GM12878 (cell line): ENCODE measurements around the gene IFNA8.

Source experiments
- CEBPB ChIP-seq, 2 experiments: fragments of 150-350 bp in 1 of 2; IDR thresholded peaks; 2 replicates each; pipeline ENCODE4 v1.6.1; 2012 to 2014; ENCODE audit warnings: low read depth in 2 of 2, low read length in 2 of 2, borderline replicate concordance in 1 of 2, inconsistent platforms in 1 of 2
- CREM ChIP-seq: IDR thresholded peaks from 2 replicates; pipeline ENCODE4 v1.6.1; 2014; ENCODE audit warnings: antibody characterized with exemption, low read depth
- EP300 ChIP-seq, 2 experiments: fragments of 150-350 bp in 1 of 2; IDR thresholded peaks; 2 replicates each; pipeline ENCODE4 v1.6.1; 2011 to 2012; ENCODE audit warnings: low read depth in 2 of 2, low read length in 2 of 2, borderline replicate concordance in 1 of 2, improper control_type of control experiment in 1 of 2, inconsistent platforms in 1 of 2; ENCODE audit not compliant: control insufficient read depth in 1 of 2
- FOXM1 ChIP-seq: IDR thresholded peaks from 2 replicates; pipeline ENCODE4 v1.6.1; 2012; ENCODE audit warnings: low read depth, mild to moderate bottlenecking, inconsistent platforms, low read length, moderate library complexity
- GATAD2B ChIP-seq: fragments of 450-650 bp; conservative IDR thresholded peaks from 2 replicates; pipeline ENCODE4 v1.6.1; 2017; ENCODE audit warnings: low read depth, mild to moderate bottlenecking, moderate library complexity
- POLR2A ChIP-seq: IDR thresholded peaks from 2 replicates; pipeline ENCODE4 v1.6.1; 2011; ENCODE audit warnings: low read depth, mild to moderate bottlenecking, low read length
- TARDBP ChIP-seq: IDR thresholded peaks from 2 replicates; pipeline ENCODE4 v1.6.1; 2016; ENCODE audit warnings: borderline replicate concordance
- WRNIP1 ChIP-seq: IDR thresholded peaks from 2 replicates; pipeline ENCODE4 v1.6.1; 2011; ENCODE audit warnings: low read depth, low read length, improper control_type of control experiment, borderline replicate concordance
- ZZZ3 ChIP-seq: IDR thresholded peaks from 2 replicates; pipeline ENCODE4 v1.6.1; 2011; ENCODE audit warnings: low read depth; ENCODE audit not compliant: control insufficient read depth, insufficient read length
- TF ChIP-seq, protein P1 (sequence below), 3 experiments: IDR thresholded peaks in 2 of 3; conservative IDR thresholded peaks in 1 of 3; 2 replicates each; pipeline ENCODE4 v1.5.1; 2011; ENCODE audit warnings: low read depth in 3 of 3, low read length in 3 of 3, mild to moderate bottlenecking in 3 of 3, control low read depth in 2 of 3, moderate library complexity in 2 of 3, inconsistent platforms in 1 of 3, mixed read lengths in 1 of 3; ENCODE audit not compliant: control insufficient read depth in 2 of 3, insufficient read depth in 1 of 3; ENCODE audit errors: extremely low read depth in 1 of 3
- TF ChIP-seq, protein P2 (sequence below): IDR thresholded peaks from 2 replicates; pipeline ENCODE4 v1.6.1; 2011; ENCODE audit warnings: low read depth, low read length, improper control_type of control experiment, borderline replicate concordance
- TF ChIP-seq, protein P3 (sequence below): fragments of 450-650 bp; conservative IDR thresholded peaks from 2 replicates; pipeline ENCODE4 v1.6.1; 2017; ENCODE audit warnings: mild to moderate bottlenecking, moderate library complexity
- TF ChIP-seq, protein P4 (sequence below): fragments of 450-650 bp; IDR thresholded peaks from 2 replicates; pipeline ENCODE4 v1.6.1; 2014; ENCODE audit warnings: mild to moderate bottlenecking
- TF ChIP-seq, protein P5 (sequence below): IDR thresholded peaks from 2 replicates; pipeline ENCODE4 v1.6.1; 2012; ENCODE audit warnings: low read depth, low read length, improper control_type of control experiment

DNA sequence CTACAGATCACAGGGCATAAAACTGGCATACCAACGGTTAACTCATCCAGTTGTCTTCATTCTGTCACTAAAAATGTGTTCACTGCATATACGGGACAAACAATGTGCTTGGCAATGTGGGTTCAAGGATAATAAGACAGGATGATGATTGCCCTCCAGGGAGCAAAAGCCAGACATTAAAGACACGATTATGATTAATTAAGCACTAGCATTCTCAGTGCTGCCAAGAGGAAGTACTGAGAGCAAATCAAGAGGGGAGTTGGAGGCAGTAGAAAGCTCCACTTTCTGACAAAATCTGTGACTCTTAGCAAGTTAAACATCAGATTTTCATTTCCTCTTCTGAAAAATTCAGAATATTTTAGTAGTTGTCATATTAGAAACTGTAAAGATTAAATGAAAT lies 9.0 kb upstream of the IFNA8 start:
- TF ChIP-seq FOXM1 = no peak
- TF ChIP-seq, protein P1, sequence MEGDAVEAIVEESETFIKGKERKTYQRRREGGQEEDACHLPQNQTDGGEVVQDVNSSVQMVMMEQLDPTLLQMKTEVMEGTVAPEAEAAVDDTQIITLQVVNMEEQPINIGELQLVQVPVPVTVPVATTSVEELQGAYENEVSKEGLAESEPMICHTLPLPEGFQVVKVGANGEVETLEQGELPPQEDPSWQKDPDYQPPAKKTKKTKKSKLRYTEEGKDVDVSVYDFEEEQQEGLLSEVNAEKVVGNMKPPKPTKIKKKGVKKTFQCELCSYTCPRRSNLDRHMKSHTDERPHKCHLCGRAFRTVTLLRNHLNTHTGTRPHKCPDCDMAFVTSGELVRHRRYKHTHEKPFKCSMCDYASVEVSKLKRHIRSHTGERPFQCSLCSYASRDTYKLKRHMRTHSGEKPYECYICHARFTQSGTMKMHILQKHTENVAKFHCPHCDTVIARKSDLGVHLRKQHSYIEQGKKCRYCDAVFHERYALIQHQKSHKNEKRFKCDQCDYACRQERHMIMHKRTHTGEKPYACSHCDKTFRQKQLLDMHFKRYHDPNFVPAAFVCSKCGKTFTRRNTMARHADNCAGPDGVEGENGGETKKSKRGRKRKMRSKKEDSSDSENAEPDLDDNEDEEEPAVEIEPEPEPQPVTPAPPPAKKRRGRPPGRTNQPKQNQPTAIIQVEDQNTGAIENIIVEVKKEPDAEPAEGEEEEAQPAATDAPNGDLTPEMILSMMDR (IDR thresholded peaks at IDR 0.05 in 2 of 3, conservative IDR thresholded peaks at IDR 0.05 in 1 of 3; ENCODE audit: control insufficient read depth in 2 of 3, extremely low read depth in 1 of 3, insufficient read depth in 1 of 3, low read depth in 3 of 3, low read length in 3 of 3) = no peak
- TF ChIP-seq, protein P2, sequence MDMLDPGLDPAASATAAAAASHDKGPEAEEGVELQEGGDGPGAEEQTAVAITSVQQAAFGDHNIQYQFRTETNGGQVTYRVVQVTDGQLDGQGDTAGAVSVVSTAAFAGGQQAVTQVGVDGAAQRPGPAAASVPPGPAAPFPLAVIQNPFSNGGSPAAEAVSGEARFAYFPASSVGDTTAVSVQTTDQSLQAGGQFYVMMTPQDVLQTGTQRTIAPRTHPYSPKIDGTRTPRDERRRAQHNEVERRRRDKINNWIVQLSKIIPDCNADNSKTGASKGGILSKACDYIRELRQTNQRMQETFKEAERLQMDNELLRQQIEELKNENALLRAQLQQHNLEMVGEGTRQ = no peak
- TF ChIP-seq GATAD2B = no peak
- no peak for TF ChIP-seq CREM
- TF ChIP-seq, protein P3, sequence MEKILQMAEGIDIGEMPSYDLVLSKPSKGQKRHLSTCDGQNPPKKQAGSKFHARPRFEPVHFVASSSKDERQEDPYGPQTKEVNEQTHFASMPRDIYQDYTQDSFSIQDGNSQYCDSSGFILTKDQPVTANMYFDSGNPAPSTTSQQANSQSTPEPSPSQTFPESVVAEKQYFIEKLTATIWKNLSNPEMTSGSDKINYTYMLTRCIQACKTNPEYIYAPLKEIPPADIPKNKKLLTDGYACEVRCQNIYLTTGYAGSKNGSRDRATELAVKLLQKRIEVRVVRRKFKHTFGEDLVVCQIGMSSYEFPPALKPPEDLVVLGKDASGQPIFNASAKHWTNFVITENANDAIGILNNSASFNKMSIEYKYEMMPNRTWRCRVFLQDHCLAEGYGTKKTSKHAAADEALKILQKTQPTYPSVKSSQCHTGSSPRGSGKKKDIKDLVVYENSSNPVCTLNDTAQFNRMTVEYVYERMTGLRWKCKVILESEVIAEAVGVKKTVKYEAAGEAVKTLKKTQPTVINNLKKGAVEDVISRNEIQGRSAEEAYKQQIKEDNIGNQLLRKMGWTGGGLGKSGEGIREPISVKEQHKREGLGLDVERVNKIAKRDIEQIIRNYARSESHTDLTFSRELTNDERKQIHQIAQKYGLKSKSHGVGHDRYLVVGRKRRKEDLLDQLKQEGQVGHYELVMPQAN = no peak
- no peak for TF ChIP-seq TARDBP
- TF ChIP-seq ZZZ3 = no peak
- no peak for TF ChIP-seq CEBPB (IDR thresholded peaks at IDR 0.05; ENCODE audit: borderline replicate concordance in 1 of 2, low read depth in 2 of 2, low read length in 2 of 2)
- no peak for TF ChIP-seq EP300 (IDR thresholded peaks at IDR 0.05; ENCODE audit: borderline replicate concordance in 1 of 2, control insufficient read depth in 1 of 2, low read depth in 2 of 2, low read length in 2 of 2)
- TF ChIP-seq, protein P4, sequence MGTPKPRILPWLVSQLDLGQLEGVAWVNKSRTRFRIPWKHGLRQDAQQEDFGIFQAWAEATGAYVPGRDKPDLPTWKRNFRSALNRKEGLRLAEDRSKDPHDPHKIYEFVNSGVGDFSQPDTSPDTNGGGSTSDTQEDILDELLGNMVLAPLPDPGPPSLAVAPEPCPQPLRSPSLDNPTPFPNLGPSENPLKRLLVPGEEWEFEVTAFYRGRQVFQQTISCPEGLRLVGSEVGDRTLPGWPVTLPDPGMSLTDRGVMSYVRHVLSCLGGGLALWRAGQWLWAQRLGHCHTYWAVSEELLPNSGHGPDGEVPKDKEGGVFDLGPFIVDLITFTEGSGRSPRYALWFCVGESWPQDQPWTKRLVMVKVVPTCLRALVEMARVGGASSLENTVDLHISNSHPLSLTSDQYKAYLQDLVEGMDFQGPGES = no peak
- TF ChIP-seq WRNIP1 = no peak
- TF ChIP-seq, protein P5, sequence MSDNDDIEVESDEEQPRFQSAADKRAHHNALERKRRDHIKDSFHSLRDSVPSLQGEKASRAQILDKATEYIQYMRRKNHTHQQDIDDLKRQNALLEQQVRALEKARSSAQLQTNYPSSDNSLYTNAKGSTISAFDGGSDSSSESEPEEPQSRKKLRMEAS = no peak
- TF ChIP-seq POLR2A = no peak
